HG02759 (cell line): Measurements from ENCODE around the gene MEF2A.
"Not testable (repeated sequence)": the region's sequence is repeated elsewhere in the genome, so short reads cannot be mapped to it uniquely, and the experiment has no call there.

Experiments used
- ATAC-seq: cut with Tn5 transposase; IDR thresholded peaks from one replicate; pipeline ENCODE4 v1.9.1; 2021; ENCODE audit warnings: mild to moderate bottlenecking, moderate library complexity; ENCODE audit not compliant: unreplicated experiment

MEF2A gene

DNA sequence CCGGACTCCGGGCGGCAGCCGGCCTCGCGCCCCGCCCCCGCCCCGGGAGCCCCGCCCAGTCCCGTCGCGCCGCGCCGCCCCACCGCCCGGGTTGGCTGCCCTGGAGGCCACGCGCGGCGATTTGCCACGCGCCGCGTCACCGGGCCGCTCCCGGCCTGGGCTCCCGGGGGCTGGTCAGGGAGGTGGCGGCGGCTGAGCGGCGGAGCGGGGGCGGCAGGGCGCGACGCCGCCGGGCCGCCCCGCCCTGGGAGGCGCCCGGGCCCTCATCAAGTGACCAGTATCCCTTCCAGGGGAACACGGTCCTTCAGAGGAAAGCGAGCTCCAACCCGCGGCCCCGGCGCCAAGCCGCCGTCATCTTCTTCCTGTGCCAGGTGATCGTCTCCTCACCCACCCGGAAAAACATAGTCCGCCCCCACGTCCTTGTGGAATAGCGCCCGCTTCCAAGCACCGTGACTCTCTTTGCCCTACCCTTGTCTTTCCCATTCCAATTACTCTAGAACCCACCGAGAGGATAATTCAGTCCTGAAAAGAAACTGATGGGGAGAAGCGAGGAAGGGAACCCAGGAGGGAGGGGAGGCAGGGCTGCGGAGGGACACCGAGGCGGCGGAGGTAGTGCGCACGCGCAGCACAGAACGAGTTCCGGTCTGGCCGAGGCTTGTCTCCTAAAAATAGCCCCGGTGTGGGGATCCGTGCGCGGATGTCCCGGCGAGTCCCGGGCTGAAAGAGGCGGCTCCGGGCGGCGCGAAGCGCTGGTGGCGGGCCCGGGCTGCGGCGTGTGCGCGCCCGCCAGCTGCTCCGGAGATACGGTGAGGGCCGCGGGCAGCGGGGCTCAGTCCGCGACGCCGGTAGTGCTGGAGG, at the start of gene MEF2A:
TSS of gene MEF2A (plus strand) at position 686 of the 858 bp plus-strand sequence. CDS start 67,136 bp downstream, outside the sequence.
- peak; percentile 65 for ATAC-seq

DNA sequence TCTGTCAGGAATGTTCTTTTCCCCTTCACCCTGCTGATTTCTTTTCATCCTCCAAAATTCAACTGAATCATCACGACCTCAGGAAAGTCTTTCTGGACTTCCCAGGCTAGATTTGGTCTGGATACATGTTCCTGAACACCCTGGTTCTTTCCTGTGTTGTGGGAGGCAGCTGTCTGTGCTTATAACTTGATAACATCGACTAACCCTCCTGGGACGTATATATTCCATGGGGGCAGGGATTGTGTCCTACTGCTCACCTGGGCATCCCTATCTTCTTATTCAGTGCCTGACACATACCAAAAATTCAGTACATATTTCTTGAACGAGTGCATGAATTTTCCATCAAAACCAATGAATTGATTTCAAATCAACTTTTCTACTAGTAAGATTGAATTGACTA, 47.6 kb upstream of the MEF2A start:
- ATAC-seq: no peak

DNA sequence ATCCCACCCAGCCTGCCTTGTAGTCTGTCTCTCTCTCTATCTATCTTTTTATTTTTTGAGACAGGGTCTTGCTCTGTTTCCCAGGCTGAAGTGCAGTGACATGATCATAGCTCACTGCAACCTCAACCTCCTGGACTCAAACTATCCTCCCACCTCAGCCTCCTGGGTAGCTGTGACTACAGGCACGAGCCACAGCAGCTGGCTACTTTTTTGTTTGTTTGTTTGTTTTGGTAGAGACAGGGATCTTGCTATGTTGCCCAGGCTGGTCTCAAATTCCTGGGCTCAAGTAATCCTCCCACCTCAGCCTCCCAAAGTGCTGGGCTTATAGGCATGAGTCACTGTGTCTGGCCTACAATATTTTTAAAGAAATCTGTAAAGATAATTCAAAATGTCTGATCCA, 46.4 kb upstream of the MEF2A start:
- ATAC-seq: not testable (repeated sequence)

DNA sequence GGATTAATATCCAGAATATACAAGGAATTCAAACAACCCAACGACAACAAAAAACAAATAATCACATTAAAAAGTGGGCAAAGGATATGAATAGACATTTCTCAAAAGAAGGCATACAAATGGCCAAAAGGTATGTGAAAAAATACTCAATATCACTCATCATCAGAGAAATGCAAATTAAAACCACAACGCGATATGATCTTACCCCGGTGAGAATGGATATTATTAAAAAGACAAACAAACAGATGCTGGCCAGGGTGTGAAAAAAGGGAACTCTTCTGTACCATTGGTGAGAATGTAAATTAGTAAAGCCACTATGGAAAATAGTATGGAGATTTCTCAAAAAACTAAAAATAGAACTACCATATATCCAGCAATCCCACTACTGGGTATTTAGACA, 43.5 kb upstream of the MEF2A start:
- ATAC-seq: no peak

DNA sequence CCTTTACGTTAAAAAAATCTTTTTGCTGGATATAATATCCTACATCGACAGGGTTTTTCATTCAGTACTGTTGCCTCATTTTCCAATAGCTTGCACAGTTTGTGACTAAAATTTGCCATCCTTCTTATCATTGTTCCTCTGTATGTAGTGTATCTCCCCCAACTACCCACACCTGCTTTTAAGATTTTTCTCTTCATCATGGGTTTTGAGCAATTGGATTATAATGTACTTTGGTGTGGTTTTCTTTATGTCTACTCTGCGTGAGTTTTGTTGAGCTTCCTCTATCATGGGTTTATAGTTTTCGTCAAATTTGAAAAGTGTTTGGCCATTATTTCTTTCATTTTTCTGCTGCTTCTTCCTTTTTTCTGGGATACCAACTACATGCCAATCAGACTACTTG, 39.6 kb upstream of the MEF2A start:
- no peak for ATAC-seq

DNA sequence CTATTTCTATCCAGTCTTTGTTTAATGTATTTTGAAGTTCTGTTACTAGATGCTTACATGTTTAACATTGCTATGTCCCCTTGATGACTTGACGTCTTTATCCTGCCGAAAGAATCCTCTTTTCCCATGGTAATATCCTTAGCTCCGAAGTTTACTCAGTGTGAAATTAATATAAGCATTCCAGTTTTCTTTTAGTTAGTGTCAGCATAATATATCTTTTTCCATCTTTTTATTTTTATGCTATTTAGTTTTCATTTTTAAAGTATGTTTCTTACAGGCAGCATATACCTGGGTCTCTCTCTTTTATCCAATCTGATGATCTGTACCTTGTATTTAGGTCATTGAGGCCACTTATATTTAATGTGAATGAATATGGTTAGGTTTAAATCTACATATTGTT, 39.1 kb upstream of the MEF2A start:
- ATAC-seq: no peak

DNA sequence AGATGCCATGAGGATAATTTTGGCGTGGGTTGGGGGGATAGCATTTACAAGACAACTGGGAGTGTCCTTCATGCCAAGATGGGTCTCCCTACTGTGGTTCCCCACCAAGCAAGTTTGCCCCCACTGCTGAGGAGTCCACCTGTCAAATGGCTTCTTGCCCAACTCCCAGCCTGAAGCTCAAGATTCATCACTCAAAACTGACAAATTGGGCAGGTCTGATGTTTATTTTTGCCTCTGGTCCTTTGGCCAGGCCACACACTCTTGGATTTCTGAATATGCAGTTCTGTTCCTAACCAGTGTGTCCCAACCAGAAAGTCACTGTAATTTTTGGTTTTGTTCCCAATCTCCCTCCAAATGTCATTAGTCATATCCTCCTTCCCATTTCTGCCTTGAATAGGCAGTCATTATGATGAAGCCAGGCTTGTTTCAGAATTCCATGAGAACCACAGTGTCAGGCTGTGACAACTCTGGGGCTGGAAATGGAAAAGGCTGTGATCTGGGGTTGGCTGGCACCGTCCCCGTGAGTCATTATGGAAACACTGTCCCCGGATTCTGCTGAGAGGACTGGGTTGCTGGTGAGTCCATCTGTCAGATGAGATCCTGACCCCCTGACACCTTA, 29.3 kb upstream of the MEF2A start:
- no peak for ATAC-seq

DNA sequence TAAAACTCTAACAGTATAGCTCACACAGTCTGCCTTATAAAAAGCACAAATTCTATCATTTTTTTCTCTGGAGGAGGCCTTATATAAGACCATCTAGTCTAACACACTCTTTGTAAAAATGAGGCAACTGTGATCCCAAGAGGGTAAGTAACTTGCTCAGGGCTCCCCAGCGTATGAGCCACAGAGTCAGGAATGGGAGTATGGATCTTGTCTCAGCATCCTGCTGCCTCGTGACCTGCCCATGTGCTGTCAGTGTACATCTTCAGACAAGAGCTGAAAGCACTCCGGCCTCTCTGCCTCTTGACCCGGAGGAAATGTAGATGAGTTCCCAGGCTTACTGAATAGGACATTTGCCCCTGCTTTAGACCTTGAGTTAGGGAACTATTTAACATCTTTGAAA, 28.4 kb upstream of the MEF2A start:
- ATAC-seq: no peak

DNA sequence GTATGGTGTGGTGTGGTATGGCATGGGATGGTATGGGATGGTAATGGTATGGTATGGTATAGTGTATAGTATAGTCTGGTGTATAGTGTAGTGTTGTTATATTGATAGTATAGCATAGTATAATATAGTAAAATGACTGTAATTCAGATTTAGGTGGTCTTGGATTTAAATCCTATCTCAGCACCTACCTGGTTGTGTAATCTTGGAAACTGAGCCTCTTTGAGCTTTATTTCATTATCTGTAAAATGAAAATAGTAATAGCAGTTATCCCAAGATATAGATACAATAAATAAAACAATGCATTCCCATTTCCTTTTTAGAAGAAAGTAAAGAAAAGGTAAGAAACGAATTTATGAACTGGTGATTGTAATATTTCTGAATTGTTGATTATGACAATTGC, 27.5 kb upstream of the MEF2A start:
- ATAC-seq: no peak

DNA sequence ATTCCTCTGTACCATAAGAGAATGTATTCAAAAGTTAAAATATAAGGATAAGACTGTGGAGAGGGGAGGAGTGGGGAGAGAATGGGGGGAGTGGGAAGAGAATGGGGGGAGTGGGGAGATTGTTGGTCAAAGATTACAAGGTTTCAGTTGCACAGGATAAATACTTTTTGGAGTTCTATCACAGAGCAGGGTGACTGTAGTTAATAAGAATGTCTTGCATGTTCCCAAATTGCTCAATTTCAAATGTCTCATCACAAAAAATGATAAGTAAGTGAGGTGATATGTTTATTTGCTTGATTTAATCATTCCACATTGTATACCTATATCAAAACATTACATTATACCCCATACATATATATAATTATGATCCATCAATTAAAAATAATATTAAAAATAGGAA, 23.0 kb upstream of the MEF2A start:
- no peak for ATAC-seq

DNA sequence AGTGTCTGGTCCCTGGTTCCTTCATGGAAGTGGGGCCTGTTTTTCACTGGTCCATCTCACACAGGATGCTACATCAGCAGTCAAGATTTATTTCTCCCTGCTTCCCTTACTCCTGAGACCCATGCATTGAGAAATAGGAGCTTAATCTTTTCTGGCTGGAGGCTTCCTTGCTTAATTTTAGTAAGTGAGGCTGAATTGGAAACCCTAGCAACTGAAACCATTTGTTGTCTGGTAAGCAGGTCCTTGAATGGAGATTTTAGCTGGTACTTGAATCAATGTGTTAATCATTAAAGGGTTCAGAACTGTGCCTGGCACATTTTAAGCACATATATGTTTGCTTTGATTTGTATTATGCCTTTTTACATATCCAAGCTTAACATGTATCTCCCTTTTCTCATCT, 20.2 kb upstream of the MEF2A start:
- ATAC-seq: no peak

DNA sequence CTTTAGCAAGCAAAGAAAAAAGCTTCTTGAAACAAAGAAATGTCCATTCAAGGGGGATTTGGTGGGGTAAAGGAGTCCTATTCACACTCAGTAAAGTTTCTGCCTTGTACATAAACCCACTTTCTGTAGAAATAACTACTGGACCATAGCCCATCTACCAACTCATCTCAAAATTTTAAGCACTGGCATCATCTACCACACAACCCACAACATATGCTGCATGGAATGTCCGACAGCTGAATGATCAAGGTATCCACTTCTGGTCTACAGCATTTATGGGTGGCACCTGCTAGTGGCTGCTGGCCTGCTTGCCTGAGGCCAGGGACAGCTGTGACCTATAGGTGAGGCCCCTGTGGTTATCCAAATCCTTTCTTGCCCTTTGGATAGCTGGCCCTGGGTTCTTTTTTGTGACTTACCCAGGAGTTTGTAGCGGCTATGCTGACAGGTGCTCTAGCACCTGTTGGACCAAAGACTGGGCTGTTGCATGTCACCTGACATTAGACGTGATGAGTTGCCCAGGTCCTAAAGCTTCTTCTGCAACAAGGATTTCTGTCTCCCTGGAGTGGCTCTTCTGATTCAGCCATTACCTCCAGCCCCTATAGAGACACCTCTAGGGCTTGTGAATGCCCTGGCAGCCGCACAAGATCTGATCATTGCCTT, 19.2 kb upstream of the MEF2A start:
- no peak for ATAC-seq

DNA sequence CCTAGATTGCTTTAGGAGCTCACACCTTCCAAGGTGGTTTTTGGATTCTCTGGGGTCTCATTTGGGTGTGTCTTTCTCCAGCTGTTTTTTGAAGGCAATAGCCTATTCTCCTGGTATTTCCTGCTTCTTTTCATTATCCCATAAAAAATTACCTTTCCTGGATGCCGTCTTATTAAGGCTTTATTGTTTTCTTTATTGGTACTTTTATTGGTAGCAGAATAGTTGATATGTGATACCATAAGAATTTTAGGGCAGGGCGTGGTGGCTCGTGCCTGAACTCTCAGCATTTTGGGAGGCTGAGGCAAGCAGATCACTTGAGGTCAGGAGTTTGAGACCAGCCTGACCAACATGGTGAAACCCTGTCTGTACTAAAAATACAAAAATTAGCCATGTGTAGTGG, 18.3 kb upstream of the MEF2A start:
- no peak for ATAC-seq

DNA sequence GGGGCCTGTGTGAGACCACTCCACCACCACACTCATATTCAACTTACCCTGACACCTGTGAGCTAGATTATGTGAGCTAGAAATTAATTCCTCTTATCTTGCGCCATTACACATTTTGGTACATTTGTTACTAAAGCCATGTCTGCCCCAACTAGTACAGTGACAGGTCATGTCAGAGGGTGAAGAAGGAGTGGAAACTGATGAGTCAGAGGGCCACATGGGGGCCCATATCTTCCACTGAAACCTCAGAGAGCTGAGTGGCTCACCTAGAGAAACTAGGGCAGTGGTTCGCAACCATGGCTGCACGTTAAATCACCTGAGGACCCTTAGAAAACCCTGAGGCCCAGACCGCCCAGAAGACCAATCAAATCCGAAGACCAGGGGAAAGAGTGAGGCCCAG, 15.7 kb upstream of the MEF2A start:
- no peak for ATAC-seq

DNA sequence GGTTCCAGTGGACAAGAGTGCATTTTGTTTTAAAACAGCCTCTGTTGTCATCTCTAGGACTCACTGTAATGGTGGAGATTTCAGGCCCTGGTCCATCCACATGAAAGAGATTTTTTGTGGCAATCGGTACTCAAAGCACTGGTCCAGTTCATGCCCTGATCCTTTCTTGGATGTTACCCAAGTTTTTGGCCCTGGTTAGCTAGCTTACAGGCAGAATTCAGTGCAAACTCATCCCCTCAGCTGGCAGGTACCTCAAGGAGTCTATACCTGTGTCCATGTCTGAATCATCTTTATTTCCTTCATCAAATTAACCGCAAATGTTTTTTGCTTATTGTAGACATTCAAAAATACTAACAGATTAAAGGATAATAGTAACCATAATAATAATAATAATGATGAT, 13.7 kb upstream of the MEF2A start:
- no peak for ATAC-seq

DNA sequence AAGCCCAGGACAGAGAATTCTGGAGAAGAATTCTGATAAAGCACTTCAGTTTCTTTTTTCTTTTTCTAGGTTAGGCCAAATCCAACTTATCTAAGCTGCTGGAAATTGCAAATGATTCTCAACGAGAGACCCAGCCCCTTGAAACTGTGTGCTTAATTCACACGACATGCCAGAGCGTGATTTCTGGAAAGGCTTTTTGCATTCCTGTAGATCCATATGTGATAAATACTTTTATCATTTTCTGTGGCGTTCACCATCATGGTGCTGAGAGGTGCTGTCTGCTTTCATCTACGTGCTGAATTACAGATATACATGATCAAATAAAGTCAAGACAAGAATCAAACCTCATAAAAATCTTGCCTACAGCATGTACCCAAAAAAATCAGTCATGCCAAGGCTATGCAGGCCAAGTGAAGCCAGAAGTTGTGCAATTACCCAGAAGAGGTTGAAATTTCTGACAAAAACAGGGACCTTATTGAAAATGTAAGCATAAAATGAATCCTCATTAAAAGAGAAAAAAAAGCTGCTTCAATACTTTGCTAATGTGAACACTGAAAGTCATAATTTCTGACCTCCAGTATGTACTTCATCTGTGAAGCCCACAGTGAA, 10.8 kb upstream of the MEF2A start:
- no peak for ATAC-seq

DNA sequence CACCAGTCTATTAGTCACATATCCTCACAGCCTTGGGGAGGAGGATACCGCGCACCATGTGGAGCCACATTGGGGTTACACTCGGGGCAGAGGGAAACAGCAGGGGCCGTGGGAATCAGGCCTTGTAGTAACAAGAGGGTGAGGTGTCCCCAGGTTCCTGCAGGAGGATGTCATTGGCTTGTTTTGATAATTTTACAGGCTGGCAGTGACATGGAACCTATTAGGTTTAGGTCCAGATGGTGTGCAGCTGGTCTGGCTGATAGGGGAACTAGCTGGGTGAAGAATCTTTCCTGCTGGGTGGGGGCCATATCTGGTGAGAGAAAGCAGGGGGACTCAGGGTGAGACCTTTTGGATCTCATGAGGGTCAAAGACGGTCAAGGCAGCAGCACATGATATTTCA, 9.8 kb upstream of the MEF2A start:
- no peak for ATAC-seq

DNA sequence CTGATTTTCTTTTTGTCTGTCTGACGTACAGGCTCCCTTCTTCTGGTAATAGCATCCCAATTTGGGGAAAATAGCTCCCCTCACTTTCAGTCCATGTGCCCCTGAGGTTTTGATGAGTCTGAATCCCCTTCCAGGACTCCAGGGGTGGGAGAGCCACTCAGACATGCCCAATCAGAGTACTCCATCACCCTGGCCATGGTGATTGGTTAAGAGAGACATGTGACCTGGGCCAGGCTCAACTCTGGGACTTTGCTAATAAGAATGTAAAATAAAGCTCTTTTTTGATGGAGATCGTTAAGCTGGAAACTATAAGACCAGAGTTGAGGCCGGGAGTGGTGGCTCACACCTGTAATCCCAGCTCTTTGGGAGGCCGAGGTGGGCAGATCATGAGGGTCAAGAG, 9.2 kb upstream of the MEF2A start:
- no peak for ATAC-seq

DNA sequence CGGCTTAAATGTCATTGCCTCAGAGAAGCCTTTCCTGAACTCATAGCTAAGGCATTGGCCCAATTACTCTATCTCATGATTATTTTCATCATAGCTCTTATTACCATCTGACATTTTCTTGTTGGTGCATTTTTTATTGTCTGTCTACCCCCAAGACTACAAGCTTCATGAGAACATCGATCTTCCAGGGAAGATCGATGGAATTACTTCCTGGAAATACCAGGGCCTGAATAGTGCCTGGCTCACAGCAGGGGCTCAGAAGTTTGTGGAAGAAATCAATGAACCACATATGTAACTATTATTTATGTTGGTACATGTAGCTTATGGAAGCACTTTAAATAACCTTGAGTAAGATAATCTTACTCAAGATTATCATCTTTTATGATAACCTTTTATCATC, 7.7 kb upstream of the MEF2A start:
- ATAC-seq: no peak

DNA sequence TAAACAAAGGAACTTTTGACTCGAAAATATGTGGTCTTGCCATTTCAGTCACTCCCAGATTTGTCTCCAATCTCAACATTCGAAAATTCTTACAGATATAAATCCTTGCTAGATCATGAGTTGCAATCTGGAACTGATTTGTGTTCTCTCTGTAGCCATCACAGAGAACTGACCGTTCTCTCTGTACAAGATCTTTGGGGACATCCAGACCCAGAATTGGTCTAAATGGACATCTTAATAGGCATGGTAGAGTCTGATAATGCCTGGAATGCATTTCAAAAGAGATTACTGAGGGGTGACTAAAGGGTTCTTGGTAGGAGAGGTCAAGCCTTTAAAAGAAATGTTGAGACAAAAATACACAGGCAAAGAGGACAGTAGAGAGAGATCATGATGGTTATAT, 7.2 kb upstream of the MEF2A start:
- no peak for ATAC-seq

DNA sequence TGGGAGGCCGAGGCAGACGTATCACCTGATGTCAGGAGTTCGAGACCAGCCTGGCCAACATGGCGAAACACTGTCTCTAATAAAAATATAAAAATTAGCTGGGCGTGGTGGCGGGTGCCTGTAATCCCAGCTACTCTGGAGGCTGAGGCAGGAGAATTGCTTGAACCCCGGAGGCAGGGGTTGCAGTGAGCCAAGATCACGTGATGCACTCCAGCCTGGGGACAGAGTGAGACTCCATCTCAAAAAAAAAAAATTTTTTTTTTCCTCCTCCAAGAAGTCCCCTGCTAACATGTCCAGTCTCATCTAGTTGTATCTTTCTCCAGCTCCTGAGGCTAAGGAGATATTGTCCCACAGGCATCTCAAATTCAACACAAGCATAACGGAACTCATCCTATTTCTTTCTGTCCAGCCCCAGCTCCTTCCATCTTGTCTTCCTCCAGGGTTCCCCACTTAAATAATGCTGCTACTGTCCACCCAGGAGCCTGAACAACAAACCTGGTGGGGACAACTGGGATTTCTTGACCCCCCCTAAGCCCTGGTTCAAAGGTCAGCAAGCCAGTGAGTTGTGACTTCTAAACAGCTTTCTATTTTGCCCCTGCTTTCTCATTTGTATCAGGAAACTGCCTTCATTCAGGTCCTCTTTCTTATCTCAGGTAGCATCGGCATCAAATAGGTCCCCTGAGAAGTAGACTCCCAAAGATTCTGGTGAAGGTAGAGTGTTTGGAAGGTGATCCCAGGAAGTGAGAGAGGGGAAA, 4.1 kb upstream of the MEF2A start:
- ATAC-seq: no peak
